ENCODE data around the gene UBL3. TPM values are rescaled to one million over a fixed set of nuclear protein-coding genes. Genes with fewer than 3 reads are reported as not detected.

Gene UBL3
- 6.2 TPM for polyA plus RNA-seq (2012; ENCODE audit: low read depth, missing spikeins)

- peak; percentile 84 for DNase-seq (ENCODE audit: insufficient read length, low spot score)
- TF ChIP-seq POLR2AphosphoS5 (IDR thresholded peaks at IDR 0.05; ENCODE audit: low read depth, low read length) = no peak
- peak; percentile 52; the same call in 1 of the 2 replicates for TF ChIP-seq POLR2A (IDR thresholded peaks at IDR 0.05; ENCODE audit: low read depth, low read length)
- TF ChIP-seq POU2F2 (IDR thresholded peaks at IDR 0.05; ENCODE audit: low read depth, low read length) = no peak
- TF ChIP-seq SPI1 (IDR thresholded peaks at IDR 0.05; ENCODE audit: low read depth, low read length) = no peak
- TF ChIP-seq PAX5 (IDR thresholded peaks at IDR 0.05; ENCODE audit: insufficient read depth, low read length, severe bottlenecking) = no peak
- TF ChIP-seq TAF1 (IDR thresholded peaks at IDR 0.05; ENCODE audit: low read depth, low read length) = 0 out of 2 replicates have a peak, but pooled peaks have one; percentile 38
- peak; percentile 81 for FAIRE-seq
These were observed at the start of gene UBL3 for GRCh38 chr13:29850213-29850898. Gene UBL3 (minus strand): TSS chr13:29850617. CDS start chr13:29849538, 1,079 bp downstream.

- FAIRE-seq (no peak), DNase-seq (ENCODE audit: insufficient read length, low spot score) (no peak)
- TF ChIP-seq POLR2AphosphoS5 (IDR thresholded peaks at IDR 0.05; ENCODE audit: low read depth, low read length) = no peak
- TF ChIP-seq POU2F2 (IDR thresholded peaks at IDR 0.05; ENCODE audit: low read depth, low read length) = no peak
- no peak for TF ChIP-seq TAF1 (IDR thresholded peaks at IDR 0.05; ENCODE audit: low read depth, low read length)
- no peak for TF ChIP-seq PAX5 (IDR thresholded peaks at IDR 0.05; ENCODE audit: insufficient read depth, low read length, severe bottlenecking)
- TF ChIP-seq SPI1 (IDR thresholded peaks at IDR 0.05; ENCODE audit: low read depth, low read length) = no peak
- TF ChIP-seq POLR2A (IDR thresholded peaks at IDR 0.05; ENCODE audit: low read depth, low read length) = no peak
These were observed 46.7 kb upstream of the UBL3 start for GRCh38 chr13:29897102-29897501.

- DNase-seq (ENCODE audit: insufficient read length, low spot score) = no peak
- FAIRE-seq = no peak
- TF ChIP-seq POLR2A (IDR thresholded peaks at IDR 0.05; ENCODE audit: low read depth, low read length) (no peak), PAX5 (IDR thresholded peaks at IDR 0.05; ENCODE audit: insufficient read depth, low read length, severe bottlenecking) (no peak), POU2F2 (IDR thresholded peaks at IDR 0.05; ENCODE audit: low read depth, low read length) (no peak), POLR2AphosphoS5 (IDR thresholded peaks at IDR 0.05; ENCODE audit: low read depth, low read length) (no peak), SPI1 (IDR thresholded peaks at IDR 0.05; ENCODE audit: low read depth, low read length) (no peak), TAF1 (IDR thresholded peaks at IDR 0.05; ENCODE audit: low read depth, low read length) (no peak)
These were observed 43.0 kb upstream of the UBL3 start for GRCh38 chr13:29893438-29893837.

- FAIRE-seq = no peak
- no peak for DNase-seq (ENCODE audit: insufficient read length, low spot score)
- no peak for TF ChIP-seq SPI1 (IDR thresholded peaks at IDR 0.05; ENCODE audit: low read depth, low read length)
- no peak for TF ChIP-seq PAX5 (IDR thresholded peaks at IDR 0.05; ENCODE audit: insufficient read depth, low read length, severe bottlenecking)
- TF ChIP-seq POU2F2 (IDR thresholded peaks at IDR 0.05; ENCODE audit: low read depth, low read length) = no peak
- TF ChIP-seq TAF1 (IDR thresholded peaks at IDR 0.05; ENCODE audit: low read depth, low read length) = no peak
- TF ChIP-seq POLR2AphosphoS5 (IDR thresholded peaks at IDR 0.05; ENCODE audit: low read depth, low read length) = no peak
- no peak for TF ChIP-seq POLR2A (IDR thresholded peaks at IDR 0.05; ENCODE audit: low read depth, low read length)
These were observed 41.7 kb upstream of the UBL3 start for GRCh38 chr13:29892151-29892550.

GRCh38 chr13:29889111-29889510, 38.7 kb upstream of the UBL3 start:
- no peak for TF ChIP-seq POLR2AphosphoS5 (IDR thresholded peaks at IDR 0.05; ENCODE audit: low read depth, low read length)
- no peak for TF ChIP-seq SPI1 (IDR thresholded peaks at IDR 0.05; ENCODE audit: low read depth, low read length)
- TF ChIP-seq TAF1 (IDR thresholded peaks at IDR 0.05; ENCODE audit: low read depth, low read length) = no peak
- no peak for TF ChIP-seq POU2F2 (IDR thresholded peaks at IDR 0.05; ENCODE audit: low read depth, low read length)
- TF ChIP-seq PAX5 (IDR thresholded peaks at IDR 0.05; ENCODE audit: insufficient read depth, low read length, severe bottlenecking) = no peak
- TF ChIP-seq POLR2A (IDR thresholded peaks at IDR 0.05; ENCODE audit: low read depth, low read length) = no peak
- DNase-seq (ENCODE audit: insufficient read length, low spot score) = no peak
- FAIRE-seq = no peak

- no peak for TF ChIP-seq TAF1 (IDR thresholded peaks at IDR 0.05; ENCODE audit: low read depth, low read length)
- FAIRE-seq = no peak
These were observed 37.9 kb upstream of the UBL3 start for GRCh38 chr13:29888306-29888705.

GRCh38 chr13:29887686-29888085, 37.3 kb upstream of the UBL3 start:
- DNase-seq (ENCODE audit: insufficient read length, low spot score) (no peak), FAIRE-seq (no peak)
- TF ChIP-seq TAF1 (IDR thresholded peaks at IDR 0.05; ENCODE audit: low read depth, low read length) (no peak), SPI1 (IDR thresholded peaks at IDR 0.05; ENCODE audit: low read depth, low read length) (no peak)

More at GRCh38 chr13:29888306-29888705, 37.9 kb upstream of the UBL3 start:
- DNase-seq (ENCODE audit: insufficient read length, low spot score) = no peak

- no peak for TF ChIP-seq PAX5 (IDR thresholded peaks at IDR 0.05; ENCODE audit: insufficient read depth, low read length, severe bottlenecking)
- no peak for TF ChIP-seq POLR2AphosphoS5 (IDR thresholded peaks at IDR 0.05; ENCODE audit: low read depth, low read length)
- no peak for TF ChIP-seq POLR2A (IDR thresholded peaks at IDR 0.05; ENCODE audit: low read depth, low read length)
- FAIRE-seq = no peak
- DNase-seq (ENCODE audit: insufficient read length, low spot score) = no peak
These were observed 36.7 kb upstream of the UBL3 start for GRCh38 chr13:29887030-29887557.

- FAIRE-seq (no peak), DNase-seq (ENCODE audit: insufficient read length, low spot score) (no peak)
- TF ChIP-seq POLR2A (IDR thresholded peaks at IDR 0.05; ENCODE audit: low read depth, low read length) = no peak
- TF ChIP-seq TAF1 (IDR thresholded peaks at IDR 0.05; ENCODE audit: low read depth, low read length) = no peak
- no peak for TF ChIP-seq SPI1 (IDR thresholded peaks at IDR 0.05; ENCODE audit: low read depth, low read length)
- TF ChIP-seq POU2F2 (IDR thresholded peaks at IDR 0.05; ENCODE audit: low read depth, low read length) = no peak
- no peak for TF ChIP-seq PAX5 (IDR thresholded peaks at IDR 0.05; ENCODE audit: insufficient read depth, low read length, severe bottlenecking)
- no peak for TF ChIP-seq POLR2AphosphoS5 (IDR thresholded peaks at IDR 0.05; ENCODE audit: low read depth, low read length)
These were observed 36.0 kb upstream of the UBL3 start for GRCh38 chr13:29886446-29886845.

- TF ChIP-seq PAX5 (IDR thresholded peaks at IDR 0.05; ENCODE audit: insufficient read depth, low read length, severe bottlenecking) (no peak), POLR2AphosphoS5 (IDR thresholded peaks at IDR 0.05; ENCODE audit: low read depth, low read length) (no peak), TAF1 (IDR thresholded peaks at IDR 0.05; ENCODE audit: low read depth, low read length) (no peak), POLR2A (IDR thresholded peaks at IDR 0.05; ENCODE audit: low read depth, low read length) (no peak), SPI1 (IDR thresholded peaks at IDR 0.05; ENCODE audit: low read depth, low read length) (no peak), POU2F2 (IDR thresholded peaks at IDR 0.05; ENCODE audit: low read depth, low read length) (no peak)
- DNase-seq (ENCODE audit: insufficient read length, low spot score) (no peak), FAIRE-seq (no peak)
These were observed 35.6 kb upstream of the UBL3 start for GRCh38 chr13:29885989-29886388.

Measured in GM12891 (cell line).